Femur (tissue), 1 donor: ENCODE measurements around the gene CHST3.
"Not testable (repeated sequence)": the region's sequence is repeated elsewhere in the genome, so short reads cannot be mapped to it uniquely, and the experiment has no call there.

Source experiments
- DNase-seq: peaks from one replicate; pipeline ENCODE4 v3.0.0-alpha.2; 2017

Gene CHST3

GRCh38 chr10:71973777-71974488, 9.7 kb downstream of the CHST3 start:
- no peak for DNase-seq

GRCh38 chr10:71974489-71975021, 10.4 kb downstream of the CHST3 start:
- peak; percentile 76 for DNase-seq

- peak; percentile 88 for DNase-seq
These were observed 11.1 kb downstream of the CHST3 start for GRCh38 chr10:71975087-71975870.

- no peak for DNase-seq
These were observed 11.9 kb downstream of the CHST3 start for GRCh38 chr10:71975871-71976725.

- DNase-seq, result not testable (repeated sequence)
These were observed 13.4 kb downstream of the CHST3 start for GRCh38 chr10:71977614-71977903.

GRCh38 chr10:71978476-71978875, 14.3 kb downstream of the CHST3 start:
- no peak for DNase-seq

- DNase-seq, result no peak
These were observed 14.9 kb downstream of the CHST3 start for GRCh38 chr10:71978988-71979691.

GRCh38 chr10:71979692-71980062, 15.5 kb downstream of the CHST3 start:
- no peak for DNase-seq

- no peak for DNase-seq
These were observed 16.2 kb downstream of the CHST3 start for GRCh38 chr10:71980181-71981014.

GRCh38 chr10:71981015-71981875, 17.1 kb downstream of the CHST3 start:
- DNase-seq, result peak; percentile 75

- DNase-seq, result no peak
These were observed 17.7 kb downstream of the CHST3 start for GRCh38 chr10:71981876-71982230.

- DNase-seq, result no peak
These were observed 18.3 kb downstream of the CHST3 start for GRCh38 chr10:71982269-71983178.

- no peak for DNase-seq
These were observed 20.1 kb downstream of the CHST3 start for GRCh38 chr10:71984126-71984808.

- DNase-seq, result no peak
These were observed 20.7 kb downstream of the CHST3 start for GRCh38 chr10:71984809-71985388.

GRCh38 chr10:71985542-71986250, 21.5 kb downstream of the CHST3 start:
- no peak for DNase-seq

- DNase-seq, result not testable (repeated sequence)
These were observed 24.7 kb downstream of the CHST3 start for GRCh38 chr10:71988895-71989294.

GRCh38 chr10:71989661-71990454, 25.7 kb downstream of the CHST3 start:
- DNase-seq, result no peak
